HG03575 (cell line): Measurements from ENCODE around the gene SPPL2A.
"Not testable (repeated sequence)": the region's sequence is repeated elsewhere in the genome, so short reads cannot be mapped to it uniquely, and the experiment has no call there.

Source experiments
- ATAC-seq: cut with Tn5 transposase; IDR thresholded peaks from one replicate; pipeline ENCODE4 v1.9.1; 2021; ENCODE audit not compliant: unreplicated experiment, insufficient number of reproducible peaks, low FRiP score; ENCODE audit errors: extremely low read depth

The SPPL2A gene

GRCh38 chr15:50698101-50698500 is 67.4 kb downstream of the SPPL2A start:
- ATAC-seq, result no peak

GRCh38 chr15:50697109-50697797 is 68.3 kb downstream of the SPPL2A start:
- ATAC-seq, result no peak

DNA sequence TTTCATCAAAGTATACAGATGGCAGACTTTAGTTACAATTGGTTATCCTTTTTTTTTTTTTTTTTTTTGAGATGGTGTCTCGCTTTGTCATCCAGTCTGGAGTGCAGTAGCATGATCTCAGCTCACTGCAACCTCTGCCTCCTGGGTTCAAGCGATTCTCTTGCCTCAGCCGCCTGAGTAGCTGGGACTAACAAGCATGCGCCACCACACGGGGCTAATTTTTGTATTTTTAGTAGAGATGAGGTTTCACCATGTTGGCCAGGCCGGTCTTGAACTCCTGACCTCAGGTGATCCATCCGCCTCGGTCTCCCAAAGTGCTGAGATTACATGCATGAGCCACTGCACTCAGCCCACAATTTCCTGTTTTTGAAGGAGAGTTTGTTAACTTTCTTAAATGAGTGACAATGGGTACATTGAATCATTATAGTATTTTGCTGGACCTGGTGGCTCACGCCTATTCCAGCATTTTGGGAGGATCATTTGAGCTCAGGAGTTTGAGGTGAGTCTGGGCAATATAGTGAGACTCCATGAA is 70.8 kb downstream of the SPPL2A start:
- not testable (repeated sequence) for ATAC-seq

- no peak for ATAC-seq
These were observed 78.1 kb downstream of the SPPL2A start for GRCh38 chr15:50687302-50687902.

DNA sequence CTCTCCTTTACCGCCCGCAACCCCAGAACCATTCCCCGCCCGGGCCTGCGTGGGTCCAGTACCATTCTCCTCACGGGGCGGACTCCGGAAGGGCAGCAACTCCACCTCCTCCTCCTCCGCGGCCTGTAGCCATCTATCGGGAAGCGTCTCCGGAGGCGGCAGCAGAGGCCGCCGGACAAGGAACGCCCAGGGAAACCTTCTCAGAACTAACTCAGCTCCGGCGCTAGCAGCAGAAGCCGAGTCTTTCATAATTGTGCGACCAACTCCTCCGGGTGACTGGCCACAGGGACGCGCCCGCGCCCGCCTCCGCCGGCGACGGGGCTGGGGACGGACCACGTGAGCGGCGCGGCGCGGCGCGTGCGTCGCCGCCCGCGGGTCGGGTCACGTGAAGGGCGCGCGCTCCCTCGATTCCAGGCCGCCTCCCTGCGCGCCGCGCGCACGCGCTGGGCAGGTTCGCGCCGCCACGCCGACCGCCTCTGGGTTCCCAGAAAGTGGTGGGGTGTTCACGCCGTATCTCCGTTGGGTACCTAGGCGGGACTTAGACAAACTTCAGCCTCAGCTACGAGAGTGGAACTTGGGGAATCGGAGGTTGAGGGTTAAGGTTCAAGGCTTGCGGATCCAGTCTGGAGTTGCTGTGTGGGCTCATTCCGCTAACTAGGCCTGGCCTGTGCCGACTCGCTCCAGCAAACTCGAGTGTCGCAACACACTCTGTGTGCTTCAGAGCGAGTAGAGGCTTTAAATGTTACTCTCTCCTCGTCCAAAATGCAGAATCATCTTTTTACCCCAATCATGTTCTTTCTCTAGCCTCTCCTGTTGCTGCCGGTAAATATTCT is 78.8 kb downstream of the SPPL2A start, which contains the start of gene TRPM7:
Gene TRPM7, minus strand, starts transcription at position 329 of the 833 bp plus-strand sequence. Its CDS starts 264 bp downstream, at position 65.
- ATAC-seq, result no peak

- ATAC-seq, result no peak
These were observed 79.5 kb downstream of the SPPL2A start for GRCh38 chr15:50685976-50686468.

DNA sequence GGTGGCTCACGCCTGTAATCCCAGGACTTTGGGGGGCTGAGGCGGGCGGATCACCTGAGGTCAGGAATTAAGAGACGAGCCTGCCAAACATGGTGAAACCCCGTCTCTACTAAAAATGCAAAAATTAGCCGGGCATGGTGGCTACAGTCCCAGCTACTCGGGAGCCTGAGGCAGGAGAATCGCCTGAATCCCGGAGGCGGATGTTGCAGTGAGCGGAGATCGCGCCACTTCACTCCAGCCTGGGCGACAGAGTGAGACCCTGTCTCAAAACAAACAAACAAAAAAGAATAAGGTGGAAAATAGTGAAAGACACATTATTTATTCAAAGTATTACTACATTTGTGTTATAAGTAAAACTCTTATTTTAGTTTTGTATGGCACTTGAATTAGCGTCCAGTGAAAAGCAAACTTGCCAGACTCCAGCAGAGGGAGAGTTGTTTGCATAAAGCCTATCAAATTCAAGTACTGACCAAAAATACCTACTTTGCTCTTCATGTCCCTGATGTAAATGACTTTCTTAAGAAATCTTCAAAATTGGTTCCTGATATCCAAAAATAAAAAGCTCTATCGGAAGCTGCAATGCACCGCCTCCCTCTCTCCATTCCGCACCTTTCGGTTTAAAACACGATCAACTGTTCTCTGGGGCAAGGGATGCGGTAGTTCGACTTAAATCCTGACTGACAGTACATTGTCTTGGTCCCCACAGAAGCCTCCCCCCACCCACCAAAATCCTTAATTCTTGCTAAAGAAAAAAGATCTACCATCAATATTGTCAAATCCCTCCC is 80.1 kb downstream of the SPPL2A start:
- ATAC-seq, result no peak

DNA sequence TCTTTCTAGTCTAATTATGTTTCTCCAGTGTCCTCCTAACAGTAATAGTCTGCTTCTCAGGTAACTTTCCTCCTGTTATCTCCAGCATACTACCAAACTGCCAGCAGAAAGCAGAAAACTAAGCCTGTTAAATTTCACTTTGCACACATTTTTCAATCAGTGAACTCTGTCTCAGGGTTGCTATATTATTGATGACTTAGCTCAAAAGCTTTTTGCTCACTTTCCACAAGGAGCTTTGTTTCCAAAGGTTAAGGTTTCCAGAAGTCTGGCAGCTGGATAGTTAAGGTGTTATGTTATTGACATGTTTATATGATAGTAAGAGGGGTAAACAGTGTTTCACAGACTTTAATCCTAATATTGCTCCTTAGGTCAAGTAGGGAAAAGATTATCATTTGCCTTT is 84.0 kb downstream of the SPPL2A start:
- ATAC-seq, result no peak

- ATAC-seq, result no peak
These were observed 88.6 kb downstream of the SPPL2A start for GRCh38 chr15:50676799-50677483.

- no peak for ATAC-seq
These were observed 89.9 kb downstream of the SPPL2A start for GRCh38 chr15:50675535-50676144.

DNA sequence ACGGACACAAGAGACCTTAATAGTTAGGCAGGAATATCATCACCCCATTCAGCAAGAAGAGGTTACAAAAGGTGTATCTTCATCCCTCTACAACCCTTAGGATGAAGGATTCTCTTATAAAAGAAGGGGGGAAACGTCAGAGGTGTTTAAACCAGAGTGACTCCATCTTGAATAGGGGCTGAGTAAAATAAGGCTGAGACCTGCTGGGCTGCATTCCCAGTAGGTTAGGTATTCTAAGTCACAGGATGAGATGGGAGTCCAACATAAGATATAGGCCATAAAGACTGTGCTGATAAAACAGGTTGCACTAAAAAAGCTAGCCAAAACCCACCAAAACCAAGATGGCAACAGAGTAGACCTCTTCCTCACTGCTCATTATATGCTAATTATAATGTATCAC is 95.4 kb downstream of the SPPL2A start:
- no peak for ATAC-seq

DNA sequence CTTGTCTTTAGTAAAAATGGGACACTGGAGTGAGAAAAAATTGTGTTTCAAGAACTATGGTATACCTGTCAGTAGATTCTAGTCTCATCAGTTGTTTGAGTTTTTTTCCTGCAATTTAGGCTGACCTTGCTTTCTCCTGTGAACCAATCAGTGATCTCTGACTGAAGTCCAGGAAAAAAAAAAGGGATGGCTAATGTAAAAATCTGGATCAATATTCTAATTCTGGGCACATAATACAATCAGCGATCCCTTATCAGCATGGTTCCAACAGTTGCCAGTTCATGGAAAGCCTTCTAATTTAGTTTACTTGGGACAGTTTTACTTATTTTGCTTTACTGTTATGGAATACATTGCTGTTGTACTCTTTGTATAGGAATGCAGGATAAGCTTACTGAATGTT is 95.9 kb downstream of the SPPL2A start:
- ATAC-seq, result no peak

DNA sequence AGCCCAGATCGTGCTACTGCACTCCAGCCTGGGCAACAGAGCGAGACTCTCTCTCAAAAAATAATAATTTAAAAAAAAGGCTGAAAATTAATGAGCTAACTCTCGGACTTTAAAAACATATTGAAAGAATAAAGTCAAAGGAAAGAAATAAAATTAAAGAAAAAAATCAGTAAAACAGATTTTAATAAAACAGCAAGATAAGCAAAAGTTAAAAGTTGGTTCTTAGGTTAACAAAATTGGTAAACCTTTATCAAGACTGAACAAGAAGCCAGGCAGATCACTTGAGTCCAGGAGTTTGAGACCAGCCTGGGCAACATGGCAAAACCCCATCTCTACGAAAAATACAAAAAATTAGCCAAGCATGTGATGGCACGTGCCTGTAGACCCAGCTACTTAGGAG is 99.6 kb downstream of the SPPL2A start:
- ATAC-seq, result no peak

DNA sequence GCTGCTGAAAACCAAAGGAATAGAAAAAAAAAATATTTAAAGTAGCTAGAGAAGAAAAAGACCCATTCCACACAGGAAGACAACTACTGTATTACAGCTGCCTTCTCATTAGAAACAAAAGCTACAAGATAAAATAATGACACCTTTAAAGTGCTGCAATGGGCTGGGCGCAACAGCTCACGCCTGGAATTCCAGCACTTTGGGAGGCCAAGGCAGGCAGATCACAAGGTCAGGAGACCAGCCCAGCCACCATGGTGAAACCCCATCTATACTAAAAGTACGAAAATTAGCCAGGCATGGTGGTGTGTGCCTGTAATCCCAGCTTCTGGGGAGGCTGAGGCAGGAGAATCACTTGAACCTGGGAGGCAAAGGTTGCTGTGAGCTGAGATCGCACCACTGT is 110.0 kb downstream of the SPPL2A start:
- no peak for ATAC-seq

GRCh38 chr15:50653156-50653743 is 112.3 kb downstream of the SPPL2A start:
- no peak for ATAC-seq

- ATAC-seq, result no peak
These were observed 112.8 kb downstream of the SPPL2A start for GRCh38 chr15:50652671-50653070.
